Measurements from ENCODE around the gene CDKN2B.

- TF ChIP-seq EP300 (IDR thresholded peaks at IDR 0.05), result no peak
- no peak for TF ChIP-seq CTCF (IDR thresholded peaks at IDR 0.05)
- no peak for TF ChIP-seq POLR2A (IDR thresholded peaks at IDR 0.05)
Measured at GRCh38 chr9:21984101-21984500, 25.0 kb downstream of the CDKN2B start.

Data from ovary (tissue), 3 donors.